CD4-positive, alpha-beta T cell (primary cell): ENCODE results near the gene DHPS. TPM values are rescaled to one million over a fixed set of nuclear protein-coding genes. Genes with fewer than 3 reads are reported as not detected.

ENCODE experiments used
- ATAC-seq: fragments of 200-7000 bp; cut with Tn5 transposase; one replicate; pipeline ENCODE4 v1.10.0; 2022; ENCODE audit warnings: mild to moderate bottlenecking; ENCODE audit not compliant: poor library complexity
- CTCF ChIA-PET: fragments of 350-600 bp; sonication (Branson Sonifier 250); formaldehyde crosslinking; loops from one replicate; lab custom pipeline; 2021; ENCODE audit warnings: antibody characterized with exemption, inconsistent platforms; lab: Charles Lee
- POLR2A ChIA-PET: fragments of 350-600 bp; sonication (Branson Sonifier 250); formaldehyde crosslinking; loops from one replicate; lab custom pipeline; 2021; ENCODE audit warnings: antibody characterized with exemption, inconsistent platforms; lab: Charles Lee
- DNase-seq, 14 experiments: peaks; one replicate each; pipeline ENCODE4 v3.0.0-alpha.2; 2013 to 2020; ENCODE audit warnings: mixed read lengths in 2 of 14
- H3K27ac ChIP-seq, 2 donors: one replicate each; pipeline versions ENCODE4 v1.5.1 to v1.7.0; 2013; ENCODE audit warnings: low read length in 2 of 2, low read depth in 1 of 2, mild to moderate bottlenecking in 1 of 2
- H3K27me3 ChIP-seq, 2 experiments: 1 replicate in 1 of 2; 2 replicates in 1 of 2; pipeline versions ENCODE4 v1.6.1 to v1.7.0; 2013; ENCODE audit warnings: low read length in 2 of 2, control low read depth in 1 of 2, mild to moderate bottlenecking in 1 of 2, moderate library complexity in 1 of 2; ENCODE audit not compliant: insufficient read depth in 2 of 2, control insufficient read depth in 1 of 2
- H3K36me3 ChIP-seq: one replicate; pipeline ENCODE4 v1.6.1; 2013; ENCODE audit warnings: low read length, control low read depth; ENCODE audit not compliant: insufficient read depth
- H3K4me1 ChIP-seq: one replicate; pipeline ENCODE4 v1.6.1; 2013; ENCODE audit warnings: low read length, control low read depth; ENCODE audit not compliant: insufficient read depth
- H3K4me3 ChIP-seq: one replicate; pipeline ENCODE4 v1.5.1; 2013; ENCODE audit warnings: mild to moderate bottlenecking, low read length, moderate library complexity
- H3K9me3 ChIP-seq, 2 experiments: 1 replicate in 1 of 2; 2 replicates in 1 of 2; pipeline versions ENCODE4 v1.6.1 to v1.7.0; 2013; ENCODE audit warnings: low read length in 2 of 2, mild to moderate bottlenecking in 2 of 2, control low read depth in 1 of 2, moderate library complexity in 1 of 2; ENCODE audit not compliant: control insufficient read depth in 1 of 2, insufficient read depth in 1 of 2
- H3K27ac Mint-ChIP-seq: one replicate; pipeline ENCODE4 v1.8.0; 2020; ENCODE audit warnings: mixed read lengths
- H3K27me3 Mint-ChIP-seq: one replicate; pipeline ENCODE4 v1.8.0; 2021; ENCODE audit warnings: mixed read lengths
- H3K36me3 Mint-ChIP-seq: one replicate; pipeline ENCODE4 v1.8.0; 2021; ENCODE audit warnings: low read depth, mixed read lengths
- H3K4me1 Mint-ChIP-seq: one replicate; pipeline ENCODE4 v1.8.0; 2021; ENCODE audit warnings: low read depth, mixed read lengths
- H3K4me3 Mint-ChIP-seq: one replicate; pipeline ENCODE4 v1.8.0; 2020; ENCODE audit warnings: mild to moderate bottlenecking, mixed read lengths
- H3K9me3 Mint-ChIP-seq: one replicate; pipeline ENCODE4 v1.8.0; 2020; ENCODE audit warnings: mixed read lengths
- CTCF ChIP-seq: fragments of 200-600 bp; IDR thresholded peaks from one replicate; pipeline ENCODE4 v1.8.0; 2022; ENCODE audit warnings: antibody characterized with exemption, mild to moderate bottlenecking
- intact Hi-C, 2 experiments: fragments of 100-400 bp; cut with DNase I in 1 of 2; cut with micrococcal nuclease in 1 of 2; formaldehyde crosslinking; loops; one replicate each; pipeline versions ENCODE4 v1.15.1 to v1.9.0; 2023 to 2025; cut with DNase I, micrococcal nuclease
- total RNA-seq, 174 experiments: library from RNA in 2 of 174; stranded (reverse) in 2 of 174; gene quantifications; one replicate each; pipeline ENCODE4 v1.2.3 and lab custom pipeline; 2021 to 2026

The DHPS gene
- total RNA-seq, 2 experiments from 2014 or later = 112 to 113 TPM

GRCh38 chr19:12676928-12677327, 4.8 kb downstream of the DHPS start:
- Mint-ChIP-seq H3K36me3 (peaks cover 81% of the 10 kb centered on the region), H3K9me3 (no peaks in the 10 kb centered on the region), H3K27me3 (no peaks in the 10 kb centered on the region), H3K4me1 (peaks cover 38% of the 10 kb centered on the region), H3K4me3 (no peak overlapping the region), H3K27ac (no peak overlapping the region)
- Histone ChIP-seq H3K27me3 (no peaks in the 10 kb centered on the region), H3K4me1 (peaks cover 39% of the 10 kb centered on the region), H3K36me3 (peaks cover 75% of the 10 kb centered on the region), H3K4me3 (no peak overlapping the region), H3K27ac (no peak overlapping the region), H3K9me3 (no peaks in the 10 kb centered on the region)
- DNase-seq (no peak), ATAC-seq (no peak)
- TF ChIP-seq CTCF = no peak
- ChIA-PET CTCF (no interaction called here), POLR2A (interaction anchor here (1.1 to 1.4 kb wide), 2 partner anchors 8 to 57 kb away, joined by 4 read pairs; a partner anchor contains a TSS)
- intact Hi-C loops = loop anchor here in 1 of 2 experiments (2.0 to 5.0 kb wide), 2 partner anchors 120 to 170 kb away; no protein-coding TSS in a partner anchor

GRCh38 chr19:12676384-12676792, 5.3 kb downstream of the DHPS start:
- POLR2A ChIA-PET = interaction anchor here (1.4 kb wide), 1 partner anchor 58 kb away, joined by 4 read pairs; no protein-coding TSS in a partner anchor
- DNase-seq (peak; percentile 74 to 89 (median 82)), ATAC-seq (peak; percentile 48)
- H3K27me3 ChIP-seq = no peaks in the 10 kb centered on the region
- Mint-ChIP-seq H3K9me3 (no peaks in the 10 kb centered on the region), H3K36me3 (peaks cover 78% of the 10 kb centered on the region), H3K4me1 (peaks cover 35% of the 10 kb centered on the region), H3K27ac (peak overlapping the region; percentile 49), H3K4me3 (peak overlapping the region; percentile 71), H3K27me3 (no peaks in the 10 kb centered on the region)
- intact Hi-C loops = loop anchor here in 1 of 2 experiments (2.0 to 5.0 kb wide), 2 partner anchors 121 to 170 kb away; no protein-coding TSS in a partner anchor
- H3K36me3 ChIP-seq = peaks cover 75% of the 10 kb centered on the region
- H3K4me3 ChIP-seq = no peak overlapping the region
- CTCF ChIA-PET = interaction anchor here (1.0 kb wide), 1 partner anchor 84 kb away, joined by 3 read pairs; no protein-coding TSS in a partner anchor
- TF ChIP-seq CTCF = peak; percentile 84
- no peaks in the 10 kb centered on the region for H3K9me3 ChIP-seq
- peaks cover 36% of the 10 kb centered on the region for H3K4me1 ChIP-seq
- no peak overlapping the region for H3K27ac ChIP-seq

- Mint-ChIP-seq H3K36me3 (peaks cover 74% of the 10 kb centered on the region), H3K27me3 (no peaks in the 10 kb centered on the region), H3K9me3 (no peaks in the 10 kb centered on the region), H3K27ac (peak overlapping the region; percentile 49), H3K4me1 (peaks cover 31% of the 10 kb centered on the region), H3K4me3 (no peak overlapping the region)
- no peak overlapping the region for H3K4me3 ChIP-seq
- H3K4me1 ChIP-seq = peaks cover 32% of the 10 kb centered on the region
- DNase-seq = no peak
- H3K9me3 ChIP-seq = no peaks in the 10 kb centered on the region
- no peak for TF ChIP-seq CTCF
- no peaks in the 10 kb centered on the region for H3K27me3 ChIP-seq
- peaks cover 75% of the 10 kb centered on the region for H3K36me3 ChIP-seq
- intact Hi-C loops = loop anchor here in 1 of 2 experiments (2.0 to 5.0 kb wide), 2 partner anchors 121 to 171 kb away; no protein-coding TSS in a partner anchor
- CTCF ChIA-PET = interaction anchor here (1.0 kb wide), 1 partner anchor 85 kb away, joined by 3 read pairs; no protein-coding TSS in a partner anchor
- no peak overlapping the region for H3K27ac ChIP-seq
- ATAC-seq = no peak
- POLR2A ChIA-PET = interaction anchor here (1.4 kb wide), 1 partner anchor 58 kb away, joined by 4 read pairs; no protein-coding TSS in a partner anchor
Measured at GRCh38 chr19:12675940-12676339, 5.7 kb downstream of the DHPS start.
